CD14-positive monocyte (primary cell): Measurements from ENCODE around the gene BACH1. TPM values are rescaled to one million over a fixed set of nuclear protein-coding genes. Genes with fewer than 3 reads are reported as not detected.
A peak's percentile ranks its signal among the peaks of the same experiment; 100 is the strongest.

Source experiments
- DNase-seq, 3 donors: peaks; one replicate each; pipeline ENCODE4 v3.0.0-alpha.2; 2011 to 2022
- H2AFZ ChIP-seq: 2 replicates; pipeline ENCODE4 v1.6.0; 2012; ENCODE audit warnings: mild to moderate bottlenecking, low read depth, low read length, inconsistent platforms; ENCODE audit not compliant: insufficient read depth, poor library complexity, severe bottlenecking
- H3K27ac ChIP-seq, 2 donors: 1 replicate in 1 of 2; 2 replicates in 1 of 2; pipeline ENCODE4 v1.5.1; 2012 to 2013; ENCODE audit warnings: low read length in 2 of 2, control low read depth in 1 of 2, inconsistent platforms in 1 of 2, low read depth in 1 of 2, mild to moderate bottlenecking in 1 of 2
- H3K27me3 ChIP-seq, 2 donors: one replicate each; pipeline versions ENCODE4 v1.6.0 to v1.6.1; 2011 to 2013; ENCODE audit warnings: low read length in 2 of 2; ENCODE audit not compliant: control insufficient read depth in 2 of 2, insufficient read depth in 2 of 2
- H3K36me3 ChIP-seq, 2 donors: replicated peaks in 1 of 2; 1 replicate in 1 of 2; 2 replicates in 1 of 2; pipeline versions ENCODE4 v1.5.1 to v1.6.1; 2012 to 2013; ENCODE audit warnings: low read length in 2 of 2, control low read depth in 1 of 2, inconsistent platforms in 1 of 2, mild to moderate bottlenecking in 1 of 2; ENCODE audit not compliant: insufficient read depth in 2 of 2, control insufficient read depth in 1 of 2
- H3K4me1 ChIP-seq, 2 donors: 1 replicate in 1 of 2; 2 replicates in 1 of 2; pipeline versions ENCODE4 v1.5.1 to v1.6.1; 2012 to 2013; ENCODE audit warnings: low read length in 2 of 2, control low read depth in 1 of 2, inconsistent platforms in 1 of 2, mild to moderate bottlenecking in 1 of 2, moderate library complexity in 1 of 2; ENCODE audit not compliant: insufficient read depth in 2 of 2, control insufficient read depth in 1 of 2
- H3K4me2 ChIP-seq: replicated peaks from 2 replicates; pipeline ENCODE3; 2012; ENCODE audit warnings: low read length, moderate library complexity, mild to moderate bottlenecking; ENCODE audit not compliant: poor library complexity, severe bottlenecking; ENCODE audit errors: extremely low read depth
- H3K4me3 ChIP-seq, 3 experiments: fragments of 200-600 bp in 1 of 3; sonication (generic) in 1 of 3; replicated peaks in 1 of 3; 1 replicate in 2 of 3; 2 replicates in 1 of 3; pipeline ENCODE4 v1.5.1; 2011 to 2013; ENCODE audit warnings: low read length in 3 of 3, mild to moderate bottlenecking in 3 of 3, control low read depth in 2 of 3, low read depth in 2 of 3, inconsistent platforms in 1 of 3, moderate library complexity in 1 of 3
- H3K79me2 ChIP-seq: 2 replicates; pipeline ENCODE4 v1.6.0; 2012; ENCODE audit warnings: mild to moderate bottlenecking, control low read depth, inconsistent platforms, low read length, moderate library complexity; ENCODE audit not compliant: insufficient read depth
- H3K9ac ChIP-seq: 2 replicates; pipeline ENCODE4 v1.6.0; 2017; ENCODE audit warnings: low read length, mild to moderate bottlenecking; ENCODE audit not compliant: insufficient read depth, poor library complexity, severe bottlenecking
- H3K9me3 ChIP-seq, 2 donors: replicated peaks in 1 of 2; 1 replicate in 1 of 2; 2 replicates in 1 of 2; pipeline versions ENCODE4 v1.5.1 to v1.6.1; 2012 to 2013; ENCODE audit warnings: low read length in 2 of 2, control low read depth in 1 of 2; ENCODE audit not compliant: control insufficient read depth in 1 of 2, insufficient read depth in 1 of 2
- H4K20me1 ChIP-seq: 2 replicates; pipeline ENCODE4 v1.6.0; 2012; ENCODE audit warnings: mild to moderate bottlenecking, low read length, control low read depth, moderate library complexity; ENCODE audit not compliant: insufficient read depth
- H3K27ac Mint-ChIP-seq, 7 donors: one replicate each; pipeline ENCODE4 v1.8.0; 2020; ENCODE audit warnings: mild to moderate bottlenecking in 7 of 7, mixed read lengths in 7 of 7, moderate library complexity in 6 of 7, inconsistent platforms in 2 of 7
- H3K27me3 Mint-ChIP-seq, 3 donors: one replicate each; pipeline ENCODE4 v1.8.0; 2021 to 2022; ENCODE audit warnings: low read depth in 3 of 3, mild to moderate bottlenecking in 3 of 3, mixed read lengths in 3 of 3, moderate library complexity in 3 of 3, inconsistent platforms in 1 of 3
- H3K36me3 Mint-ChIP-seq, 2 donors: one replicate each; pipeline ENCODE4 v1.8.0; 2020; ENCODE audit warnings: mixed read lengths in 2 of 2, inconsistent platforms in 1 of 2, mild to moderate bottlenecking in 1 of 2
- H3K4me1 Mint-ChIP-seq: one replicate; pipeline ENCODE4 v1.8.0; 2020; ENCODE audit warnings: mild to moderate bottlenecking, mixed read lengths
- H3K4me3 Mint-ChIP-seq, 2 donors: one replicate each; pipeline ENCODE4 v1.8.0; 2020; ENCODE audit warnings: mild to moderate bottlenecking in 2 of 2, mixed read lengths in 2 of 2, moderate library complexity in 1 of 2
- H3K9me3 Mint-ChIP-seq, 7 donors: one replicate each; pipeline ENCODE4 v1.8.0; 2020 to 2022; ENCODE audit warnings: mixed read lengths in 7 of 7, mild to moderate bottlenecking in 6 of 7, moderate library complexity in 6 of 7, inconsistent platforms in 2 of 7
- CTCF ChIP-seq: fragments of 200-600 bp; IDR thresholded peaks from one replicate; pipeline ENCODE4 v1.8.0; 2022; ENCODE audit warnings: antibody characterized with exemption, mild to moderate bottlenecking
- WGBS: methylation state at CpG from one replicate; pipeline ENCODE4 v1.1.5; 2013; ENCODE audit warnings: missing lambda C conversion rate; ENCODE audit not compliant: insufficient coverage; 5-methylcytosine and 5-hydroxymethylcytosine counted together
- intact Hi-C, 2 donors: fragments of 100-400 bp; cut with micrococcal nuclease; formaldehyde crosslinking; loops; one replicate each; pipeline versions ENCODE4 v1.15.0 to v1.15.1; 2023
- polyA plus RNA-seq, 3 donors: library from polyadenylated mRNA; depleted of rRNA in 1 of 3; unstranded in 2 of 3; stranded (reverse) in 1 of 3; fragments of 300-500 nt in 2 of 3; fragments of >200 nt in 1 of 3; fragmentation: Illumina TruSeq in 2 of 3; gene quantifications; 1 replicate in 2 of 3; 2 replicates in 1 of 3; pipeline ENCODE4 v1.2.3, GENCODE V29; 2012 to 2021

Gene BACH1
- polyA plus RNA-seq, 3 donors = 69.2 to 199 (median 148) TPM

GRCh38 chr21:29379517-29380054 is 80.9 kb downstream of the BACH1 start:
- peaks cover 5 to 7% of the 10 kb centered on the region in 2 donors for H3K4me1 ChIP-seq
- H3K27ac ChIP-seq = no peak overlapping the region
- peak in 1 of 3 donors; percentile 11 for DNase-seq
- H4K20me1 ChIP-seq = no peaks in the 10 kb centered on the region
- peaks cover 31 to 50% of the 10 kb centered on the region in 2 donors for H3K36me3 Mint-ChIP-seq
- H3K4me1 Mint-ChIP-seq = peaks cover 19% of the 10 kb centered on the region
- peaks cover 0 to 5% of the 10 kb centered on the region in 2 donors for H3K9me3 ChIP-seq
- no peaks in the 10 kb centered on the region for H3K79me2 ChIP-seq
- H3K27ac Mint-ChIP-seq = no peak overlapping the region
- H3K4me3 ChIP-seq = no peak overlapping the region
- no peak for TF ChIP-seq CTCF
- H2AFZ ChIP-seq = no peak overlapping the region
- H3K27me3 ChIP-seq = no peaks in the 10 kb centered on the region
- intact Hi-C loops = no loop called here
- peaks cover 0 to 11% (median 8%) of the 10 kb centered on the region in 7 donors for H3K9me3 Mint-ChIP-seq
- no peak overlapping the region for H3K4me3 Mint-ChIP-seq
- WGBS = 37% methylated on average over 3 of the region's 6 CpGs
- H3K36me3 ChIP-seq = peaks cover 2 to 42% of the 10 kb centered on the region in 2 donors
- no peak overlapping the region for H3K9ac ChIP-seq
- no peak overlapping the region for H3K4me2 ChIP-seq
- H3K27me3 Mint-ChIP-seq = peaks cover 0 to 2% (median 2%) of the 10 kb centered on the region in 3 donors

GRCh38 chr21:29382030-29382654 is 83.4 kb downstream of the BACH1 start:
- Mint-ChIP-seq H3K4me1 (peaks cover 6% of the 10 kb centered on the region), H3K36me3 (peaks cover 25 to 39% of the 10 kb centered on the region in 2 donors), H3K27me3 (peaks cover 0 to 2% (median 0%) of the 10 kb centered on the region in 3 donors), H3K4me3 (no peak overlapping the region), H3K9me3 (peaks cover 0 to 11% (median 8%) of the 10 kb centered on the region in 7 donors), H3K27ac (no peak overlapping the region)
- H3K36me3 ChIP-seq = peaks cover 2 to 59% of the 10 kb centered on the region in 2 donors
- H2AFZ ChIP-seq = no peak overlapping the region
- no peak for DNase-seq
- H3K27ac ChIP-seq = no peak overlapping the region
- H3K9ac ChIP-seq = no peak overlapping the region
- H3K4me3 ChIP-seq = no peak overlapping the region
- H3K4me1 ChIP-seq = no peaks in the 10 kb centered on the region
- no peak overlapping the region for H3K4me2 ChIP-seq
- H3K9me3 ChIP-seq = peaks cover 0 to 5% of the 10 kb centered on the region in 2 donors
- TF ChIP-seq CTCF = no peak
- H3K79me2 ChIP-seq = no peaks in the 10 kb centered on the region
- intact Hi-C loops = no loop called here
- WGBS = 100% methylated on average over 2 of the region's 4 CpGs
- H3K27me3 ChIP-seq = no peaks in the 10 kb centered on the region
- H4K20me1 ChIP-seq = no peaks in the 10 kb centered on the region
